ENCODE results near the gene PPARA. TPM values are rescaled to one million over a fixed set of nuclear protein-coding genes. Genes with fewer than 3 reads are reported as not detected.
"Not testable (repeated sequence)": the region's sequence is repeated elsewhere in the genome, so short reads cannot be mapped to it uniquely, and the experiment has no call there.

PPARA gene
- total RNA-seq, 2 donors from 2014 or later = 15.4 to 18.6 TPM

GRCh38 chr22:46196278-46196677 is 46.0 kb downstream of the PPARA start:
- Histone ChIP-seq H3K27me3 (ENCODE audit: control insufficient read depth, insufficient read depth, low read length, poor library complexity, severe bottlenecking) (no peaks in the 10 kb centered on the region), H3K4me1 (ENCODE audit: control insufficient read depth, insufficient read depth, low read length) (peaks cover 3% of the 10 kb centered on the region), H3K9ac (ENCODE audit: extremely low read depth, low read length, poor library complexity, severe bottlenecking) (no peak overlapping the region), H3K27ac (ENCODE audit: low read depth, low read length) (no peak overlapping the region), H3K4me3 (ENCODE audit: low read length) (no peak overlapping the region), H3K36me3 (ENCODE audit: control insufficient read depth, insufficient read depth, low read length) (no peaks in the 10 kb centered on the region), H3K9me3 (ENCODE audit: control insufficient read depth, low read length) (no peaks in the 10 kb centered on the region)
- 89 to 92% methylated on average over 5 to 8 of the region's 8 CpGs for WGBS, 2 experiments (ENCODE audit: insufficient coverage in 1 of 2, insufficient read length in 1 of 2)
- Mint-ChIP-seq H3K27me3 (ENCODE audit: insufficient read depth) (no peaks in the 10 kb centered on the region), H3K4me3 (no peak overlapping the region), H3K27ac (no peak overlapping the region), H3K9me3 (no peaks in the 10 kb centered on the region), H3K4me1 (peaks cover 8% of the 10 kb centered on the region), H3K36me3 (ENCODE audit: low read depth) (peaks cover 15% of the 10 kb centered on the region)
- TF ChIP-seq CTCF (conservative IDR thresholded peaks at IDR 0.05) = no peak
- no peak for DNase-seq

GRCh38 chr22:46198274-46198673 is 47.9 kb downstream of the PPARA start:
- Histone ChIP-seq H3K4me1 (ENCODE audit: control insufficient read depth, insufficient read depth, low read length) (peaks cover 8% of the 10 kb centered on the region), H3K4me3 (ENCODE audit: low read length) (no peak overlapping the region), H3K9ac (ENCODE audit: extremely low read depth, low read length, poor library complexity, severe bottlenecking) (no peak overlapping the region), H3K36me3 (ENCODE audit: control insufficient read depth, insufficient read depth, low read length) (no peaks in the 10 kb centered on the region), H3K27me3 (ENCODE audit: control insufficient read depth, insufficient read depth, low read length, poor library complexity, severe bottlenecking) (no peaks in the 10 kb centered on the region), H3K27ac (ENCODE audit: low read depth, low read length) (no peak overlapping the region), H3K9me3 (ENCODE audit: control insufficient read depth, low read length) (no peaks in the 10 kb centered on the region)
- H3K4me3 Mint-ChIP-seq = no peak overlapping the region
- H3K27me3 Mint-ChIP-seq (ENCODE audit: insufficient read depth) = no peaks in the 10 kb centered on the region
- peaks cover 19% of the 10 kb centered on the region for H3K36me3 Mint-ChIP-seq (ENCODE audit: low read depth)
- no peak for TF ChIP-seq CTCF (conservative IDR thresholded peaks at IDR 0.05)
- 96 to 97% methylated on average over 17 to 18 of the region's 18 CpGs for WGBS, 2 experiments (ENCODE audit: insufficient coverage in 1 of 2, insufficient read length in 1 of 2)
- H3K9me3 Mint-ChIP-seq = no peaks in the 10 kb centered on the region
- DNase-seq = no peak
- no peak overlapping the region for H3K27ac Mint-ChIP-seq
- H3K4me1 Mint-ChIP-seq = peaks cover 14% of the 10 kb centered on the region

- H3K4me3 ChIP-seq (ENCODE audit: low read length); H3K4me3 Mint-ChIP-seq; DNase-seq; H3K27me3 Mint-ChIP-seq (ENCODE audit: insufficient read depth); H3K27me3 ChIP-seq (ENCODE audit: control insufficient read depth, insufficient read depth, low read length, poor library complexity, severe bottlenecking); H3K36me3 ChIP-seq (ENCODE audit: control insufficient read depth, insufficient read depth, low read length); H3K4me1 ChIP-seq (ENCODE audit: control insufficient read depth, insufficient read depth, low read length); H3K9me3 ChIP-seq (ENCODE audit: control insufficient read depth, low read length); H3K27ac Mint-ChIP-seq; H3K9ac ChIP-seq (ENCODE audit: extremely low read depth, low read length, poor library complexity, severe bottlenecking); H3K27ac ChIP-seq (ENCODE audit: low read depth, low read length); H3K9me3 Mint-ChIP-seq: not testable (repeated sequence)
- H3K4me1 Mint-ChIP-seq = peaks cover 14% of the 10 kb centered on the region
- WGBS, 2 experiments (ENCODE audit: insufficient coverage in 1 of 2, insufficient read length in 1 of 2) = 92 to 95% methylated on average over 13 to 18 of the region's 18 CpGs
- H3K36me3 Mint-ChIP-seq (ENCODE audit: low read depth) = peaks cover 25% of the 10 kb centered on the region
Observed at GRCh38 chr22:46198806-46199205, 48.5 kb downstream of the PPARA start.
